HG03108 (cell line): ENCODE results near the gene DCBLD1.
A peak's percentile ranks its signal among the peaks of the same experiment; 100 is the strongest.
"Not testable (repeated sequence)": the region's sequence is repeated elsewhere in the genome, so short reads cannot be mapped to it uniquely, and the experiment has no call there.

Experiments
- ATAC-seq: cut with Tn5 transposase; IDR thresholded peaks from one replicate; pipeline ENCODE4 v1.9.1; 2021; ENCODE audit warnings: moderate library complexity; ENCODE audit not compliant: unreplicated experiment

DCBLD1 gene

DNA sequence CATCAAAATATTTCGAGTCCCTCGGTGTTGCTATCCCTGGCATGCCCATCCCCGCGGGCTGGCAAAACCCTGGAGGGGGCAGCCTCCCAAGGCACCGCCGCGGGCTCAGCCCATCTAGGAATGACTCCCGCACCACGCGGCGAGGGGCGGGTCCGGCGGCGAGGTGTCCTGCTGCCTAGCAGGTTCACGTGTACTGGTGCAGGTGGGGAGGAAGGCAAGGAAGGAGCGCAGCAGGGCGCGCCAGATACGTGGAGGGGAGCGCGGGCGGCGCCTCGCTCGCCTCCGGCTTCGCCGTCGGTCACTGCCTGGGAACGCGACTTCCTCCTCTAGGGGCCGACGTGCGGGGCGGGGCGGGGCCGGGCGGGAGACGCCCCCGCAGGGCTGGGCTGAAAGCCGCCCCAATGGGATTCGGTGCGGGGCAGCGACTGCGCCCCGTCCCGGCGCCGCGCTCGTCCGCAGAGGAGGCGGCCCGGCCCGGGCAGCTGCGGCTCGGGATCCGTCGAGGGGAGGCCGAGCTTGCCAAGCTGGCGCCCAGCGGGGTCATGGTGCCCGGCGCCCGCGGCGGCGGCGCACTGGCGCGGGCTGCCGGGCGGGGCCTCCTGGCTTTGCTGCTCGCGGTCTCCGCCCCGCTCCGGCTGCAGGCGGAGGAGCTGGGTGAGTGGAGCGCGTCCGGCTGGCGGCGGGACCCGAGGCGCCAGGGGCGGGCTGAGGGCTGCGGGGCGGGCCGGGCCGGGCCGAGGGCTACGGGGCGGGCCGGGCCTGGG is at the start of gene DCBLD1:
TSS of gene DCBLD1 (plus strand) at position 435 of the 764 bp plus-strand sequence. CDS start at position 543, 108 bp downstream.
- ATAC-seq: peak; percentile 71

DNA sequence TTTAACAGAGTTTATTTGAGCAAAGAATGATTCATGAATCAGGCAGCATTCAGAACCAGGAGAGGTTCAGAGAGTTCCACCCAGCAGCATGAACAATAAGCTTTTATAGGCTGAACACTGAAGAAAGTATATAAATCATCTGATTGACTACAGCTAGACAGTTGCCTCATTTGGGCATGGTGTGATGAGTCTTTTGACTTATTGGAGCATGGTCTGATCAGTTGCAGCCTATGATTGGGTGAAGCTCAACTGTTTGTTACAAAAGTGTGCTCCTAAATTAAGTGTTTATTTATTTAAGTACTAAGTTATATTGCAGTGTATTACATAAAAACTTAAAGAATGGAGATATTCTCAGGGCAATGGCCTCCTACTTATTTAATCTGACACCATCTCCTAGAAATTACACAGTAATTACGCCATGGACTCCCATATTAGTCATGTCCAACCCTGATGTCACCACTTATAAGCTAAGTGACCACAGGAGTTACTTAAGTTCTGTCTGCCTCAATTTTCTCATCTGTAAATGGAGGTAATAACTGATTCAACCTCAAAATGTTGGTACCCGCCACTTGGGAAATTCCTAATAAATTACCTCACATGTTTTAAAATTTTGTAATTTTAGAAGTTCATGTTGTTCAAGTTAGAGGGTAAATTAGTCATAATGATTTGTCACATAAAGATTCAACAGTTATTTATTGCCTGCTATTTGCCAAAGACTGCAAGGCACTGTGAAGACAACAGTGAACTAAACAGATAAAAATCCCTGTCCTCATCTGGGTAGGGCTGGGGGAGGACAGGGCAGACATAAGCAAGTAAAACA is 41.6 kb upstream of the DCBLD1 start:
- ATAC-seq: no peak

DNA sequence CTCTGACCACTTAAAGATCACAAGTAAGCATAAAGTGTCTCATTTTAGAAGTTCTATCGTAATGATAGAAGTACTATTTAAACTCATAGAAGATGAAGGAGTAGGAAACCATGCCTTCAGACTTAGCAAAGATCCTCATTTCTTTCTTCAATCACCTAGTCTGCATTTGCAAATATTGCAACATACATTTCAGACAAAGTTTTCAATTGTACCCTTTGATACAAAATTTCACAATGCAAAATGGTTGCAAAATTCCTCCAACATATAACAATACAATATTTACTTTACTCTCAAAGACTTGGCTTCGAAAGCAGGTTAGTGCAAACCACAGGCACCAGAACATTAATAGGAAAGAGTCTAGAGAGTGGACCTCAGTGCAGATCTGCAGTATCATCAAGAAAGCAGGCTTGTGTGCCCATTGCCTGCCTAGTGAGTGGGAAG is 40.6 kb upstream of the DCBLD1 start:
- ATAC-seq: no peak

DNA sequence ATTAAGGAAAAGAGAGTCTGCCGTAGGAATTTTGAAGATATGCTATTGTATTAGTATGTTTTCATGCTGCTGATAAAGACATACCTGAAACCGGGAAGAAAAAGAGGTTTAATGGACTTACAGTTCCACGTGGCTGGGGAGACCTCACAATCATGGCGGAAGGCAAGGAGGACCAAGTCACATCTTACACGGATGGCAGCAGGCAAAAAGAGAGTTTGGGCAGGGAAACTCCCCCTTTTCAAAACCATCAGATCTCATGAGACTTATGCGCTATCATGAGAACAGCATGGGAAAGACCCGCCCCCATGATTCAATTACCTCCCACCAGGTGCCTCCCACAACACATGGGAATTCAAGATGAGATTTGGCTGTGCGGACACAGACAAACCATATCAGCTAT is 40.2 kb upstream of the DCBLD1 start:
- not testable (repeated sequence) for ATAC-seq

DNA sequence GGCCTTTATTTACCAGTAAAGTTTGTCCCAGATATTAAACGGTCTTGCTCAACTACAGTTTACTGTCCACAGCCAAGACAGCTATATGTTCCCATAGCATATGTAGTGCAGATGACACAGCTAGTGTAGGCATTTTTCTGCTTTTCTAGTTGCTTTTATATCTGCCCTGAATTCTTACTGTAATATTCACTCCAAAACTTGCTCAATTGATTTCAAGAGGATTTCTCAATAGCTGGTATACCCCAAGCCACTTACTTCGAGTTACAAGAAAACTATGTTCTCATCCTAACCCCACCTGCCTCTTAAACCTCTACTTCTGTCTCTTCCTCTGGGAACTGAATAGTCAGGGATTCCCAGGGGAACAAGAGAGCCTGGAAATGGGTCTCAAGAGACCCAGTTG is 37.9 kb upstream of the DCBLD1 start:
- no peak for ATAC-seq

DNA sequence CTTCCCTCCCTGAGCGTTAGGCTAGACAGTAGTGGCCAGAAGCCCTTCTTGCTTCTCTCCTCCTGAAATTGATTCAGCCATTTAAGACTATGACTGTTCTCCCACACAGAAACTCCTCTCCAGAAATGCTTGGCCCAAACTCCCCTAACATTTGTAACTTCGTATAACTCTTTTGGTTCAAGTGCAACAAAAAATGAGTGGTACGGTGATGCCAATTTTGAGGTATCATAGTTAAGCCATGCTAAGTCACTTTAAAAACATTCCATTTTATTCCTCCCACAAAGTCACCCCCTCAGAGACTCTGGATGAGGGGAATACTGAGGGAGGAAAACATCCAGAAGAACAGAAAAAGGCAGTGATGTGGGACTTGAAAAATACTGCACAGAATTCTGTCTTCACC is 35.6 kb upstream of the DCBLD1 start:
- ATAC-seq: no peak

DNA sequence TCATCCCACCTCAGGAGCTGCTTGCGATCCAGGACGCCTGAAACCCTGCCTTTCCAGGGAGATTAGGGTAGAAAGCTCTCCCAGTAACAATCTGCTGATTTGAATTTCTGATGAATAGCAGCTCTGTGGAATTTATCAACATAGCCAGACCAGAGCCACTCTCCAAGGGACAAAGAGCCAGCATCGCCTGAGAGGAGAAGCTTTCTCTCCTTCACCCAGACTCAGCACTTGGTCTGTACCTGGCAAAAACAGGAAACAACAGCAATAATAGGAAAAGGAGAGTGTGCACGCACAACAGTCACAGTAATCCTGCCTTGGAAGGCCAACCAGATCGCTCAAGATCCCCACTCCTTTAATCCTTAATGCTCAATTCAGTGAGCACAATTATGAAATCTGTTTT is 34.5 kb upstream of the DCBLD1 start:
- no peak for ATAC-seq

DNA sequence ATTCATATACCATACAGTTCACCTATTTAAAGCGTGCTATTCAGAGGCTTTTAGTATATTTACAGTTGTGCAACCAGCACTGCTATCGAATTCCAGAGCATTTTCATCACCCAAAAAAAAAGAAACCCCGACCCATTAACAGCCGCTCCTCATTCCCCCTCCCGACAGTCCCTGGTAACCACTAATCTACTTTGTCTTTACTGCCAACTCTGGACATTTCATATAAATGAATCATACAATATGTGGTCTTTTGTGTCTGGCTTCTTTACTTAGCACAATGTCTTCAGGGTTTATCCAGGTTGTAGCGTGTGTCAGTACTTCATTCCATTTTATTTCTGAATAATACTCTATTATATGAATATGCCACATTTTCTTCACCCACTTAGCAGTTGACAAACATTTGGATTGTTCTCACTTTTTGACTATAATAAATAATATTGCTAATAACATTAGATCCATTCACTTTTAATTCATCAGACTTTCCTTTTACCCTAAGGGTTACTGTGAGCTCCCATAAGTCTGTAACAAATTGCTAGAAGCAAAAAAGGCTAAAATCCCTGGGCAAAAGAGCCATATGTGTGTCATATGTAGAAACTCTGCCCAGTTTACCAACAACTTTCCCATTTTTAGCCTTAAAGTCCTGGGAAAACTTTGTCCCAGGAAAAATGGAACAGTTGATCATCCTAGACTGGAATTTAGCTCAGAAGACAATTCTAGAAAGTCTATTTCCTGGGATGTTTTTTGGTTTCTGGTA is 33.6 kb upstream of the DCBLD1 start:
- ATAC-seq: no peak

DNA sequence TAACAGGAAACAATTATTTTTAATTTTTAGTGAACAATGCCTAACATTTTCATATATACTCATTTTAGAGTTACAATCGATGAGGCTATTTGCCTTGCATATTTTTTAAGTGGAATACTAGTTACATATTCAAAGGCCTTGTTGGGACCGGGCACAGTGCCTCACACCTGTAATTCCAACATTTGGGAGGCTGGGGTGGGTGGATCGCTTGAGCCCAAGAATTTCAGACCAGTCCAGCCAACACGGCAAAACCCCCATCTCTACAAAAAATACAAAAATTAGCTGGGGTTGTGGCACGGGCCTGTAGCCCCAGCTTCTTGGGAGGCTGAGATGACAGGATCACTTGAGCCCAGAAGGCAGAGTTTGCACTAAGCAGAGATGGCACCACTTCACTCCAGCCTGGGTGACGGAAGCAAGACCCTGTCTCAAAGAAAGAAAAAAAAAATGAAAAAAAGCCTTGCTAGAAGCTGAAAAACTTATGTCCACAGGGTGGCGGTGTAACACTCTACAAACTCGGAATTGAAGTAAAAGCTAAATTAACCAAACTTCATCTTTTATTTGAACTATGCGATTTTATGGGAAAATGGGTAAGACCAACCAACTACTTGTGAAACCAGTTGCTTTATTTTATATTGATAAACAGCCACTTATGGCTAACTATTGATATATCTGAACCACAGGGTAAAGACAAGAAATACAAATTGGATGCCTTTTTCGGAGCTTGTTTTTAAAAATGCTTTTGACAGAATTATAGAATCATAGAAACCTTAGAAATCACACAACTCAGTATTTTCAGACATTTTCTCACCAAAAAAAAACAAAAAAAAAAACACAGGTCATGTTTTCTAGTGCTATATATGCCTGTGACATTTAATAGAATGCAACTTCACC is 32.7 kb upstream of the DCBLD1 start:
- ATAC-seq: no peak

DNA sequence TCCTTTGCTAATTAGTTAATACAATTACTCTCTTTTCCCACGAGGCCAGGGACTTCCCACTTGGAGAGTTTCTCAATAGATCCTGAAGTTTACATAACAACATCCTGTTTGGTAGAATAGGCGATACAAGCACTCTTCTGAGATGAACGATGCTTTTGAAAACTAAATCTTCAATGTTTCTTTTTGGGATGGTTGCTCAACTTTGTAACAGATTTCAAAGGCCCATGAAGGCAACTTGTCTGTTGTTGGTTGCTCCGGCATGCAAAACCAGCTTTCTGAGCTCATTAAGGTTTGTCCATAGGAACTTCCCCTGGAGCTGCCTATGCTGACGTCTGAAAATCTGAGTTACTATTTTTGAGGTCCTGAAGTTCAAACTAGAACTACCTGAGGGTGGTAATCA is 30.8 kb upstream of the DCBLD1 start:
- ATAC-seq: no peak

DNA sequence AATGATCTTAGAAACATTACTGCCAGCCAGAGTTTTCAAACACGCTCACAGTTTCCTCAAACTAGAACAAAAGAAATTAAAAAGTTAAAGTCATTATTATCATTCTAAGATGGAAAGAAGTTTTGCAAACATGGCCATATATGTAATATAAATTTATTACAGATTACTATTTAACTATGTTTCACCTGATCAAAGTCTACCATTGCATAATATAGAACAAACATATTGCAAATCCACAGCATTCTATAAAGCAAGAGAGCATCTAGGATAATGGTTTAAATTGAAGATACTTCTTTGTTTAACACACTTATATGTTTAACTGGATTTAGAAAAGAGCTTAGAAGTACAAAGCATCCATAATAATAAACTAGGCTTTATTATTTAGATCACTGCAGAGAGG is 26.2 kb upstream of the DCBLD1 start:
- ATAC-seq: no peak

DNA sequence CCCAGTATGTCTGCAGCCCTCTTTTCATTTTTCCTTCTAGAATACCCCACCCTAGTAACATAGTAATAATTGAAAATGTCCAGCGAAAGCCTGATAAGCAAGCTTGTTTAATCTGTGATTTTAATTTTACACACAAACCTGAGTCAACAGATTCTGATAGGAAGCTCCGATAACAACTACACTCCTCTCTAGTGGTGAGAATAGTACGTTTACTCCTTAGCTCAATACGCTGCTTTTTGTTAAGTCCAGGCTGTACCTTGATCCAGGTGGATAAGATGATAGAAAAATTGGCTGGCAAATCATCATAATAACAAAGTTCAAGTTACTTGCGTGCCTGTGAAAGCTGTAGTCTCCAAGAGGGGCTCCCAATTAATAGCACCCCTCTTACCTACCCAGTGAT is 25.5 kb upstream of the DCBLD1 start:
- no peak for ATAC-seq

DNA sequence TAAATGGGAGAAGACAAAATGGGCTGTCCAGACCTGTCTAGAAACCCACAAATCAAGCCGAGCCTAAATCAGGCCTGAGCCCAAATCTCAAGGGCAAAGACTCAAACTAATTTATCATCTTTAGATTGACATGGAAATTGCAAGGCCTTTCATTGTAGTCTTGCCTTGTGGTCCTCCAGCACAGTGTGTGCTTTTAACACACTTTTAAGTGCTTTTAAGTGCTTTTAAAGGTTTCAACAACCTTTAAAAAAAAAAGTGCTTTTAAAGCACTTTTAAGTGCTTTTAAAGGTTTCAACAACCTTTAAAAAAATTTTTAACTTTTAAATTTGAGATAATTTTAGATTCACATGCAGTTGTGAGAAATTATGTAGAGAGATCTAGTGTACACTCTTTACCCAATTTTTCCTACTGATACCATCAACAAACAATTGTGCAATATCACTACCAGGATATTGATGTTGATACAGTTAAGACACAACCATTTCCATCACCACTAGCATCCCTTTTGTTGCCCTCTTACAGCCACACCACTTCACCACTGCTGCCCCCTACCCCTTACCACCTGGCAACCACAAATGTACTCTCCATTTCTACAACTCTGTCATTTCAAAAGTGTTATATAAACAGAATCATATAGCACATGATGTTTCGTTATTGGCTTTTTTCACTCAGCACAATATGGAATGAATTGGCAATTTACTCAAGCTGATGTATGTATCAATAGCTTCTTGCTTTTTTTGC is 23.1 kb upstream of the DCBLD1 start:
- ATAC-seq: no peak

DNA sequence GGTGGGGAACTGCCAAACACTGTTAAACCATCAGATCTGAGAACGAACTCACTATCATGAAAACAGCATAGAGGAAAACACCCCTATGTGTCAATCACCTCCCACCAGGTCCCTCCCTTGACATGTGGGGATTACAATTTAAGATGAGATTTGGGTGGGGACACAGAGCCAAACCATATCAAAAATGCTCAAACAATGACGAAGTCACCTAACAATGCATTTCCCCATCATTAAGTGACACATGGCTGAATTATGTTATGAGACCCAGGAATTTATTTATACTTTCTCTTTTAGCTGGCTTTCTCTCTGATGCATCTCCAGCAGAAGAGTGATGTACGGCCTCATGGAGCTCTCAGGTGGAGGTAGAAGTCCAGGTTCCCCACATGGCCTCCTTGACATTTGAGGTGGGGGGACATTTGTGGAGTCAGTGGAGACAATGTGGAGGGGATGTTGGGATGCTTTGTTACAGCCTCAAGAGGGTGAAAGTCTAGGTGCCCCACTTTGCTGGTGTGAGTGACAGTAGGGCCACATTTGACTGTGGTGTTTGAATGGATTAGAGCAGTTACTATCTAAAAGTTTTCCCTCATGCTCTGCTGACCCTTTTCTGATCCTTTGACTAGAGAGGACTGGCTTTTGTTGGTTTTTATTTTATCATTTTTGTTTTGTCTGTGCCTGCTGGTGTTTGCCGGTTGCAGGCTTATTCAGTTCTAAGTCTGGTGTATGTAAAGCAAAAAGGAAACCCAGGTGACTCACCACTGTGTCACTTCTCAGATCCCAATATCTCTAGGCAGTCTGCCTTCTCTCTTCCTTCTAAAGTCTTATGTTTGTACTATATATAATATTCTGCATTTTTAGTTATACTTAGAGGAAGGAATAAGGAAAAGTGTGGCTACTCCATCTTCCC is 18.5 kb upstream of the DCBLD1 start:
- no peak for ATAC-seq

DNA sequence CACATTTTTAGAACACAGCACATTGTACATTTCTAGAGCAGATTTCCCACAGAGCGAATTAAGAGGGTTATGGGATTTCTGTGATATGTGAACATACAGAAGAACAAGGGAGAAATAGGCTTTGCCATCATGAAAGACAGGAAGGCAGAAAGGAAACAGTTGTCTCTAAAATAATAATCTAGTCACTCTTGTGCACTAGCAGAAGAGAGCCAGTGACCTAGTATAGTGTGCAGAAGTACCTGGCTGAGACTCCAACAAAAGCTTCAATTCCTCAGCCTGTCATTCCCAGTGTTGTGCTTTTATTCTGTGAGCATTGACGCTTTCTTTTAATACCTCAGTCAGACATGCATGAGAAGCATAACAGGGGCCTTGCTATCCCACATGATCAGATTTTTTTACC is 17.8 kb upstream of the DCBLD1 start:
- no peak for ATAC-seq

DNA sequence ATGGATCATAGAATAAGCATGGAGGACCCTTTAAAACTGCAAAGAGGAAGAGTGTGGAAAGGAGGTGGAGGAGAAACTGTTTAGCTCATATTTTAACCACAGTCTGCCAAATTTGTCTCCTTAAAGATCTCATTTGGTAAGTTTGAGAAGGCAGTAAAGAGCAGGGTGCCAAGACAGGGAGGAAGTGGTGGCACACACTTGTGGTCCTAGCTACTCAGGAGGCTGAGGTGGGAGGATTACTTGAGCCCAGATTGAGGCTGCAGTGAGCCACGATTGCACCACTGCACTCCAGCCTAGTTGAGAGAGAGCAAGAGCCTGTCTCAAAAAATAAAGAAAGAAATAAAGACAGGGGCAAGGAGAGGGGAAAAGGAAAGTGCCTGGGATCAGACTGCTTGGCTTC is 16.8 kb upstream of the DCBLD1 start:
- ATAC-seq: no peak

DNA sequence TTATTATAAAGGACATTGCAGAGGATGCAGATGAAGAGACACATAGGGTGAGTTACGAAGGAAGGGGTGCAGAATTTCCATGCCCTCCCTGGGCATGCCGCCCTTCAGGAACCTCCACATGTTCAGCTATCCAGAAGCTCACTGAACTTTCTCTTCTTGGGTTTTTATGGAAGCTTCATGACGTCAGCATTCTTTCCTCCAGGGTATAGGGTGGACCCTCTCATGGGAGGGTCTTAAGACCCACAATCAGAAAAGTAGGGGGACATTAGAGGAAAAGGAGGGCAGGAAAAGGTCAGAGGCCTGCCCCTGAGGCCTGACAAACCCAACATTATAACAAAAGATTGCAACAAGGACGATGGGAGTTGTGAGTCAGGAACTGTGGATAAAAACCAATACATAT is 14.6 kb upstream of the DCBLD1 start:
- no peak for ATAC-seq

DNA sequence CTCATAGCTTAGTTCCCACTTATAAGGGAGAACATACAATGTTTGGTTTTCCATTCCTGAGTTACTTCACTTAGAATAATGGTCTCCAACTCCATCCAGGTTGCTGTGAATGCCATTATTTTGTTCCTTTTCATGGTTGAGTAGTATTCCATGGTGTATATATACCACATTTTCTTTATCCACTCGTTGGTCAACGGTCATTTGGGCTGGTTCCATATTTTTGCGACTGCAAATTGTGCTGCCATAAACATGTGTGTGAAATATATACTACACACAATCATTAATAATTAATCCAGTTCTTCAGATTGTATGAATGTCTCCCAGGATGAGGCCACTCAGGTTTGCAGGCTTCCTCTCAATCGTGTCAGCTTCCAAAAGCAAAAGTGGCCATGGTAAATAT is 13.9 kb upstream of the DCBLD1 start:
- not testable (repeated sequence) for ATAC-seq

DNA sequence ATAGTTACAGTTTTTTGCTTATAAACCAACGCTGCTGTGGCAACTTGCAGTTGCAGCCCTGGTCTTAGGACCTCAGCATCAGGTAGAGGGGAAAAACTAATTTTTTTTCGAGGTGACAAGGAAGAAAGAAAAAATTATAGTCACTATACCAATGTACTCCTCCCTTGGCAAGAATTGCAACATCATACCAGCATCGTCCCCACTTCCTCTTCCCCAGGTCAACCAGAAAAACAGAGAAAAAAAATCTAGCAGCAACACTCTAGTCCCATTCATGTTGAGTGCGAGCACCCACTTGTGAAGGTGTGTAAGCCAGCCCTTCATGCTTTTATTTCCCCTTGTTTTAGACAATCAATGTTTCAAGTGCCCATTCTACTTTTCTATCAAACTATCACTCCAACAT is 13.1 kb upstream of the DCBLD1 start:
- ATAC-seq: no peak
